ENCODE results near the gene UBE2E2.
"Not testable (repeated sequence)": the region's sequence is repeated elsewhere in the genome, so short reads cannot be mapped to it uniquely, and the experiment has no call there.

The UBE2E2 gene

GRCh38 chr3:23594894-23595670 is 392.0 kb downstream of the UBE2E2 start:
- no peak for DNase-seq

DNA sequence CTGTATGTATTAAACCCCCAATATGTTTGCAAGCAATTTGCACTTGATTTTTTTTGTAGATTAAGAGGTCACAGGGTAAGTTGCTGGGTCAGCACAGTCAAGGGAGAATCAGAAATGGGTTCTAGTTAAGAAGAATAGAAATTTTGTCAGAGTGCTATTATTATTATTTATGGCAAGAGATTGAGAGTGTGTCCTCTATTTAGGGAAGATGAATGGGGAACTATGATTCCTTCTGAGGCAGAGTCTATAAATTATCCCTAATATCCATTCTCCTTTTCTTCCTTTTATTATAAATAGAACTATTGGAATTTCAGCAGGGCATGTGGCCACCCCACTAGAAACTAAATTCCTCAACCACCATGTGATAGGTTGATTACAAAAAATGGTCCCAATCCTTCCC is 392.7 kb downstream of the UBE2E2 start:
- no peak for DNase-seq

GRCh38 chr3:23600167-23600871 is 397.2 kb downstream of the UBE2E2 start:
- DNase-seq = no peak

GRCh38 chr3:23601091-23601822 is 398.1 kb downstream of the UBE2E2 start:
- DNase-seq = no peak

DNA sequence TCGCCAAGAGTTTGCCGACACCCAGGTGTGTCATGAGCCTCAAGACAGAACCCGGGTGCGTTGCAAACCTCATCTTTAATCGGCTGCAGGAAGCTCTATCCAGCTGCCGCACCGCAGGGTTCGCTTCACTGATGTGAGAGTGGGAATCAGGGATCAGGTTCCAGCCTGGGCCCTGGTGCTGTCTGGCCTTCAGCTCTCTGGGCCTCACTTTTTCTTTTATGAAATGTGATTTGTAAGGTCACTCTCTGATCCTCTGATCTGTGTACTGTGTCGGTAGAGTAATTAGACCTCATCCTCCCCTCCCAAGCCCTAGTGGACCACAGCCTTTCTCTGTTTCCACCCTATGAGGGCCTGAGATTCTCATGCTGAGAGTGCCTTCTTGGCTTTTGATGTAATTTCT is 399.8 kb downstream of the UBE2E2 start:
- peak; percentile 5 for DNase-seq

- DNase-seq = no peak
These were observed 404.2 kb downstream of the UBE2E2 start for GRCh38 chr3:23607184-23607847.

DNA sequence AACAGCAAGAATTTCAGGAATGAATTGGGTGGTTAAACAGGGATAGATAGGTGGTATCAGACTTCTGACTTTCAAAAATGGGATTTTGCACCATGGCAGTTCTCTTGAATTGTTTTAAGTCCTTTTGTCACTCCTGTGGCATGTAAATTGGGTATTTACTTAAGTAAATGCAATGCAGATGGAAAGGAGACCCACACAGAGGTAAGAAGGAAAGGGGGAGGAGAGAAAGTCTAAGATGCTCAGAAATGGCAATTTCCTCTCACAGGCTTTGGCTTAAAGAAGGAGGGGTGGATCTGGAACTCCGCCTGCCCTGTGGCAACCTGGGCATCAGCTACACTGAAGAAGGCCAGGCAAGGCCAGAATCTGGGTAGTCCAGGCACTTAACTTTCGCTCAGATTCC is 405.5 kb downstream of the UBE2E2 start:
- no peak for DNase-seq

GRCh38 chr3:23611737-23612295 is 408.7 kb downstream of the UBE2E2 start:
- no peak for DNase-seq

- no peak for DNase-seq
These were observed 409.3 kb downstream of the UBE2E2 start for GRCh38 chr3:23612296-23612891.

- DNase-seq = no peak
These were observed 411.9 kb downstream of the UBE2E2 start for GRCh38 chr3:23615068-23615467.

DNA sequence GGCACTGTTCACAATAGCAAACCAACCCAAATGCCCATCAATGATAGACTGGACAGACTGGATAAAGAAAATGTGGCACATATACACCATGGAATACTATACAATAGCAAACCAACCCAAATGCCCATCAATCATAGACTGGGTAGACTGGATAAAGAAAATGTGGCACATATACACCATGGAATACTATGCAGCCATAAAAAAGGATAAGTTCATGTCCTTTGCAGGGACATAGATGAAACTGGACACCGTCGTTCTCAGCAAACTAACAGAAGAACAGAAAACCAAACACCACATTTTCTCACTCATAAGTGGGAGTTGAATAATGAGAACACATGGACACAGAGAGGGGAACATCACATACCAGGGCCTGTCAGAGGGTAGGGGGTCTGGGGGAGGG is 415.3 kb downstream of the UBE2E2 start:
- DNase-seq = not testable (repeated sequence)

DNA sequence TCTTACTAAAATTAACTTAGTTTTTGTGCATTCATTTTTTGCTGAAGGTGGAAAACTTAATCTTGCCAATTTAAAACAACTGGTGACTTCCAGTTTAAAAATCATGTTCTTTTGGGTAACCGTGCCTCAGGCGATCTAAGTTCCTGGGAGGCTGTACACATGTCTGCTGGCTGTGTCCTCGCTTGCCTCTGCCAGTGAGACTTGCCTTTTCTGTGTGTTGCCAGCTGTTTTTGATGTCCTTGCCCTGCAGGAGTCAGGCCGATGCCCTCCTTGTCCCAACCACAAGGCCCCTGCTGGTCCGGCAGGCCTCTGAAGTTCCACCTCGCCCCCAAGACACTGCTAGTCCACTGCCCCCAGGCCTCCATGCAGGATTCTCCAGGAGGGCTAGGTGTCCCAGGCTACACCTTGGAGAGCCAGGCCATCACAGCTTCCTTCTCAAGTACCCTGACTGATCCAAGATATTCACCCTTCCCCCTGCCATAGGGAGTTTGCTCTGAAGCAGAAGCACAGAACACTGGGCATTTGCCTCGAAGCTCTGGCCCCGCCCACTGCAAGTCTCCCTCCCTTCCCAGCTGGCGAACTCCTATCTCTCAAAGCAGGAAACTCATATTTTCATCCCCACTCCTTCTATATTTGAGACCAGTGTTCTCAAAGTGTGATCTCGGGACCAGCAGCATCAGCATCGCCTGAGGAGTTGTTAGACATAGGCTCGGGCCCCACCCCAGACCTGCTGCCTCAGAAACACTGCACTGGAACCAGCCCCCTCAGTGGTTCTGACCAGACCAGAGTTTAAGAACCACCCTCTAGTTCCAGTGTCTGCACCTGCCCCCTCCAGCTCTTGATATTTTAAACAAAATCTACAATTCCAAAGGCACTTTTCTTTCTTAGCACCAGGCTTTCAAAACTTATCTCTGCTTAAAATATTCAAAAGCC is 416.8 kb downstream of the UBE2E2 start:
- peak; percentile 3 for DNase-seq

DNA sequence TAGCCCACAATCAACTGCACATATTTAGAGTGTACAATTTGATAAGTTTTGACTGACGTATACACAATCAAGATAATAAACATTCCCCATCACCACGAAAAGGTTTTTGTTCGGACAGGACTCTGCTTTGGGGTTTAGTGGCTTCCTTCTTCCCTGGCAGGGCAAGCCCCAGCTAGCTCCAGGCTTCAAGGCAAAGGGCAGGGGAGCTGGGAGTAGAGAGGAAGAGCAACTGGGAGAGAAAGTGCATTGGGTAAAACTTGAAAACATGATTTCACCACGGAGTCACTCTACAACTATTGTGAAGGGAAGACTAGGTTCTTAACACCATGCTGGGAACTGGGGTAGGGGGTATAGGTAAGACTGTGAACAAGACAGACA is 417.5 kb downstream of the UBE2E2 start:
- DNase-seq = no peak

DNA sequence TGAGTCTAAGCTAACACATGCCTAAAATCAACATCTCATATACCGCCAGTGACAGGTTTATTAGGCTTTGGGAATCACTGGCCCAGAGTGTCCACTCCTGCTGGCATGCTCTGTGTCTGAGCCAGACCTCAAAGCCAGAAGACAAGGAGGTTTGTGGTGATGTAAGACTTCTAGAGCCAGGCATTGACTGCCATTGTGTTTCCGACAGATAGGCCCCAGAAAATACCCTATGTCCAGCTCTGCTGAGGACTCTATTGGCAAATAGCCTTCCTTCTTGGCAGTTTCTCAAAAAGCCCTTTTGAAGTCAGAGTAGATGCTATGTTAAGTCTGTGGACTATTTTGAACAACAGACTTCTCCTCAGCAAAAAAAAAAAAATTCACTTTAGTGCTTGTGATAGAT is 420.7 kb downstream of the UBE2E2 start:
- DNase-seq = no peak

DNA sequence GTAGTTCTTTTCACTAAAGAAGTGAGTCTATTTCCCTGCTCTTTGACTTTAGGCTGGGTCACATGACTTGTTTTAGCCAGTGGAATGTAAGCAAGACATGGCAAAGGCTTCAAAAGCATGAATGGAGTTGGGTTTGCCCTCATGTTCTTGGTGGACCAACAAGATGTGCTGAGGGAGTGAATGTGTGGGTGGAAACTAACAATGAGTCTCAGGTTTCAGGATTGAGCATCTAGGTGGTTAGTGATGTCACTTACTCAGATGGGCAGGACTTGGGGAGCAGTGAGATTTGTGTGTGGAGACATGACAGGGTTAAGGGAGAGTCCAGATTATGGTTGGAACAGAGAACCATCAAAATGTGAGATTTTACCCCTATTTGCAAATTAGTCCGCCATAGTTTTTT is 421.2 kb downstream of the UBE2E2 start:
- DNase-seq = no peak

GRCh38 chr3:23626442-23626841 is 423.3 kb downstream of the UBE2E2 start:
- no peak for DNase-seq

DNA sequence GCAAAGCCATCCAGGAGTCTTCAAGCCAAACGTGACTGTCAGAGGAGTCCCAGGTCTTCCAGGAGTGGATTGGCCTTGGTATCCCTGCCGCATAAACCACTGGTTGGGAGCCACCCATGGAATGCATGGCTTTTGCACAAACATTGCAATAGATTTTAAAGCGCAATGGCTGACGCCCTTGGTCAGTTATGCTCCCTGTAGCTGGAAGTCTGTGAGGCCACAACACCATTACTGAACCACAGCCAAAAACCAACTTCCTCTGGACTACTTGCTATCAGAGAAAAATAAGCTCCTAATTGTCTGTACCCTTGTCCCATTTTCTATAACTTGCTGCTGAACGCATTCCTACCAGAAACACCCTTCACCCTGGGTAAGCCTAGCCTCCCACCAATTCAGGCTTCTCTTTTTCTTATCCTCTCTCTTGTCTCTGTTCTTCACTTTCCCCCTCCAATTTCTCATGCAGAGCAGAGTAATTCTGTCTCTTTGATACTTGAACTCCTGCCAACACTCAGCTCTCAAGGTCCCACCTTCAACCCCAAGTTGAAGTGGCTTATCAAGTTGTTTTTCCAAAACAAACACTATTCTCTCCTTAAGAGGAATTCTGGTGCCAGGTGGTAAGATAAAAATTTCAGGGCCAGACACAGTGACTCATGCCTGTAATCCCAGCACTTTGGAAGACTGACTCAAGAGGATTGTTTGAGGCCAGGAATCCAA is 426.2 kb downstream of the UBE2E2 start:
- peak; percentile 57 for DNase-seq

DNA sequence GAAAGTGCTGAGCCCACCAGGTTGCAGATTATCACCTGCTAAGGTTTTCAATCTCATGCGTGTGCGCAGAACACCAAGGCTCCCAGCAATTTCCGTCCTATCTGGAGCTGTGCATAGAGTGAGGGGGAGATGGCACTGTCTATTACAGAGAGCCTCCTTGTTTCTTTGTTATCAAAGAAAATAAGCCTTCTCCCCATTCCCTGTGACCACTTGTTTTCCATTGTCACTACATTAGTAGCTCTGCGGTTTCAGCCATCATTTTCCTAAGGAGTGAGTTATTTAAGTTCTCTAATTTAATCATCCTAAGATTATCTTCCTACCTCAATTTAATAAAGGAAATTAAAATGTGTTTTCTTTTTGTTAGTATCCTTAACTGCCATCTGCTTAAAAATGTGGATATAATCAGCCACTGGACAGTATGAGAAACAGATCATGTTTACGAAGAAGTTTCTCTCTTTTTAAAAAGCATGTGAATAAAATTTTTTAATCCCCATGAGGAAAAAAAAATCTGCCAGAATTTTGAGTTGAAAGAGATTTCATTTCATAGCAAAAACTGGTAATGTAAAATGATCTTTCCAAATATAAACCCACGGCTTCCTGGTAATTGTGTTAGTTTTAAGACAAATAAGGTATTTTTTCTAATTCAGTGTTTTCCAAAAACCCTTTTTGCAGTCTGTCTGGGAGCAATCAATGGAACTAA is 430.3 kb downstream of the UBE2E2 start:
- peak; percentile 41 for DNase-seq

DNA sequence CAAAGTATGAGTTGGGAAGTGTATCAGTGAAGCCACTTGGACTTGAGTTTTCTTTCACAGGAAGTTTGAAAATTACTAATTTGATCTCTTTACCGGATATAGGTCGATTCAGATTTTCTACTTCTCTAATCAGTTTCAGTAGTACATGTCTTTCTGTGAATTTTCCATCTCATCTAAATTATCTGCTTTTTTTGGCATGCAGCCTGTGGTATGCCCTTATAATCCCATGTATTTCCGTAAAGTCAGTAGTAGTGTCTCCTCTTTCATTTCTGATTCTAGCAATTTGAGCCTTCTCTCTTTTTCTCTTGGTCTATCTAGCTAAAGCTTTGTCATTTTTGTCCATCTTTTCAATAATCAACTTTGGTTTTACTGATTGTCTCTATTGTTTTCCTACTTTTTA is 434.2 kb downstream of the UBE2E2 start:
- DNase-seq = no peak

Data from NCI-H82 (cell line).